Measurements from ENCODE around the gene SNTA1. TPM values are rescaled to one million over a fixed set of nuclear protein-coding genes. Genes with fewer than 3 reads are reported as not detected.

Gene SNTA1
- total and polyA plus RNA-seq, 9 of the 15 experiments (the other 6 are each of a cell fraction or from before 2014, with no cell fraction given): 1.2 to 40.8 (median 20.3) TPM

DNA sequence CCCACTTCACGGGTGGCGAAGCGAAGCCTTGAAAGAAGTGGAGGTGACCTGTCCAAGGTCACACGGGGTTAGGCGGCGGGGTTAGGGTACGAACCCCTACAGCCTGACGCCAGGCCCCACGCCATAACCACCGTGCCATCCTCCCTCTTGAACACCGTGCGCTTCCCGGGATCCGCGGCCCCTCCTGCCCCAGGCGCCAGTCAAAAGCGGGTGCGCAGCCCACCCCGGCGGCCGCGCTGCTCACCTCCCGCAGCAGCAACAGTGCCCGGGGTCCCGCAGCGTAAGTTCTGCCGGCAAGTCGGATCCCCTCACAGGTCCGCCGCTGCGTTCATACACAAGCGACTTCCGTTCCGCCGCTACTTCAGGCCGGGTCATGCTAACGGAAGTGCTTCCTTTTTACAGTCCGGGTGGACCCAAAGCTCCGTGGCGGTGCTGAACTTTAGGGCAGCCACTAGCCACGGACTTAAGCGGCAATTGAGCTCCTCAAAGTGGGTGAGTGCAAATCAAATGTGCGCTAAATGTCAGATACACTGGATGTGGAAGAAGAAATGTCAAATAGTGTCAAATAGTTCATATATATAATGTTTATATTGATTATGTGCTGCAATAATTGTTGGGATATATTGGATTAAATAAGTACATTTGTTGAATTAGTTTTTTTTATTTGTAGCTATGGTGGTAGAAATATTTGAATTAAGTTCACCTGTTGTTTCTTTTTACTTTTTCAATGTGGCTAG lies 42.2 kb downstream of the SNTA1 start, which contains the start of gene CDK5RAP1 (continued):
- TF ChIP-seq, protein P1, sequence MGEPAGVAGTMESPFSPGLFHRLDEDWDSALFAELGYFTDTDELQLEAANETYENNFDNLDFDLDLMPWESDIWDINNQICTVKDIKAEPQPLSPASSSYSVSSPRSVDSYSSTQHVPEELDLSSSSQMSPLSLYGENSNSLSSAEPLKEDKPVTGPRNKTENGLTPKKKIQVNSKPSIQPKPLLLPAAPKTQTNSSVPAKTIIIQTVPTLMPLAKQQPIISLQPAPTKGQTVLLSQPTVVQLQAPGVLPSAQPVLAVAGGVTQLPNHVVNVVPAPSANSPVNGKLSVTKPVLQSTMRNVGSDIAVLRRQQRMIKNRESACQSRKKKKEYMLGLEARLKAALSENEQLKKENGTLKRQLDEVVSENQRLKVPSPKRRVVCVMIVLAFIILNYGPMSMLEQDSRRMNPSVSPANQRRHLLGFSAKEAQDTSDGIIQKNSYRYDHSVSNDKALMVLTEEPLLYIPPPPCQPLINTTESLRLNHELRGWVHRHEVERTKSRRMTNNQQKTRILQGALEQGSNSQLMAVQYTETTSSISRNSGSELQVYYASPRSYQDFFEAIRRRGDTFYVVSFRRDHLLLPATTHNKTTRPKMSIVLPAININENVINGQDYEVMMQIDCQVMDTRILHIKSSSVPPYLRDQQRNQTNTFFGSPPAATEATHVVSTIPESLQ (CRISPR knock-in tag; IDR thresholded peaks at IDR 0.05): peak; percentile 94; the same call in 1 of the 2 replicates
- TF ChIP-seq BMI1 (IDR thresholded peaks at IDR 0.05; ENCODE audit: low read length): no peak
- no peak for TF ChIP-seq NCOA6 (IDR thresholded peaks at IDR 0.05)
- no peak for TF ChIP-seq PTRF (tag; IDR thresholded peaks at IDR 0.05)
- TF ChIP-seq NRF1 (conservative IDR thresholded peaks at IDR 0.05 in 1 of 2, IDR thresholded peaks at IDR 0.05 in 1 of 2): no peak; a peak in 1 of 4 replicates
- TF ChIP-seq PRPF4 (IDR thresholded peaks at IDR 0.05; ENCODE audit: insufficient read depth, low read depth, low read length, poor library complexity, severe bottlenecking): no peak
- peak; percentile 71 for TF ChIP-seq PML (IDR thresholded peaks at IDR 0.05; ENCODE audit: low read length)
- no peak for TF ChIP-seq POLR3G (IDR thresholded peaks at IDR 0.05; ENCODE audit: extremely low read depth, insufficient read length, insufficient replicate concordance)
- no peak for TF ChIP-seq MAFF (IDR thresholded peaks at IDR 0.05; ENCODE audit: low read length)
- TF ChIP-seq, protein P2, sequence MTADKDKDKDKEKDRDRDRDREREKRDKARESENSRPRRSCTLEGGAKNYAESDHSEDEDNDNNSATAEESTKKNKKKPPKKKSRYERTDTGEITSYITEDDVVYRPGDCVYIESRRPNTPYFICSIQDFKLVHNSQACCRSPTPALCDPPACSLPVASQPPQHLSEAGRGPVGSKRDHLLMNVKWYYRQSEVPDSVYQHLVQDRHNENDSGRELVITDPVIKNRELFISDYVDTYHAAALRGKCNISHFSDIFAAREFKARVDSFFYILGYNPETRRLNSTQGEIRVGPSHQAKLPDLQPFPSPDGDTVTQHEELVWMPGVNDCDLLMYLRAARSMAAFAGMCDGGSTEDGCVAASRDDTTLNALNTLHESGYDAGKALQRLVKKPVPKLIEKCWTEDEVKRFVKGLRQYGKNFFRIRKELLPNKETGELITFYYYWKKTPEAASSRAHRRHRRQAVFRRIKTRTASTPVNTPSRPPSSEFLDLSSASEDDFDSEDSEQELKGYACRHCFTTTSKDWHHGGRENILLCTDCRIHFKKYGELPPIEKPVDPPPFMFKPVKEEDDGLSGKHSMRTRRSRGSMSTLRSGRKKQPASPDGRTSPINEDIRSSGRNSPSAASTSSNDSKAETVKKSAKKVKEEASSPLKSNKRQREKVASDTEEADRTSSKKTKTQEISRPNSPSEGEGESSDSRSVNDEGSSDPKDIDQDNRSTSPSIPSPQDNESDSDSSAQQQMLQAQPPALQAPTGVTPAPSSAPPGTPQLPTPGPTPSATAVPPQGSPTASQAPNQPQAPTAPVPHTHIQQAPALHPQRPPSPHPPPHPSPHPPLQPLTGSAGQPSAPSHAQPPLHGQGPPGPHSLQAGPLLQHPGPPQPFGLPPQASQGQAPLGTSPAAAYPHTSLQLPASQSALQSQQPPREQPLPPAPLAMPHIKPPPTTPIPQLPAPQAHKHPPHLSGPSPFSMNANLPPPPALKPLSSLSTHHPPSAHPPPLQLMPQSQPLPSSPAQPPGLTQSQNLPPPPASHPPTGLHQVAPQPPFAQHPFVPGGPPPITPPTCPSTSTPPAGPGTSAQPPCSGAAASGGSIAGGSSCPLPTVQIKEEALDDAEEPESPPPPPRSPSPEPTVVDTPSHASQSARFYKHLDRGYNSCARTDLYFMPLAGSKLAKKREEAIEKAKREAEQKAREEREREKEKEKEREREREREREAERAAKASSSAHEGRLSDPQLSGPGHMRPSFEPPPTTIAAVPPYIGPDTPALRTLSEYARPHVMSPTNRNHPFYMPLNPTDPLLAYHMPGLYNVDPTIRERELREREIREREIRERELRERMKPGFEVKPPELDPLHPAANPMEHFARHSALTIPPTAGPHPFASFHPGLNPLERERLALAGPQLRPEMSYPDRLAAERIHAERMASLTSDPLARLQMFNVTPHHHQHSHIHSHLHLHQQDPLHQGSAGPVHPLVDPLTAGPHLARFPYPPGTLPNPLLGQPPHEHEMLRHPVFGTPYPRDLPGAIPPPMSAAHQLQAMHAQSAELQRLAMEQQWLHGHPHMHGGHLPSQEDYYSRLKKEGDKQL (CRISPR knock-in tag; IDR thresholded peaks at IDR 0.05; ENCODE audit: borderline replicate concordance): no peak
- TF ChIP-seq MYC (IDR thresholded peaks at IDR 0.05; ENCODE audit: low read depth, low read length): peak; percentile 73
- no peak for TF ChIP-seq MYC (CRISPR knock-in tag; IDR thresholded peaks at IDR 0.05; ENCODE audit: borderline replicate concordance, low read depth)
- no peak for TF ChIP-seq ZNF780A (CRISPR knock-in tag; IDR thresholded peaks at IDR 0.05)
